GM23338 (cell line): ENCODE data around the gene CGNL1.

ENCODE experiments used
- CREB1 ChIP-seq: fragments of 250-450 bp; sonication (Bioruptor Pico); IDR thresholded peaks from 2 replicates; pipeline ENCODE4 v1.5.0; 2020; ENCODE audit warnings: low read depth, mild to moderate bottlenecking, moderate library complexity
- CTCF ChIP-seq, 2 experiments: fragments of 200-600 bp in 1 of 2; sonication (generic) in 1 of 2; conservative IDR thresholded peaks; 2 replicates each; pipeline versions ENCODE4 v1.5.1 to v1.6.1; 2016 to 2017; ENCODE audit warnings: antibody characterized with exemption in 2 of 2, low read depth in 2 of 2, mild to moderate bottlenecking in 2 of 2, moderate library complexity in 1 of 2
- ETS1 ChIP-seq: IDR thresholded peaks from 2 replicates; pipeline ENCODE4 v1.6.1; 2016; ENCODE audit warnings: antibody characterized with exemption
- EZH2 ChIP-seq: fragments of 200-600 bp; sonication (generic); IDR thresholded peaks from one replicate; pipeline ENCODE4 v1.8.0; 2017; ENCODE audit warnings: antibody characterized with exemption, mild to moderate bottlenecking, low read depth; ENCODE audit not compliant: unreplicated experiment
- EZH2phosphoT487 ChIP-seq: fragments of 200-600 bp; sonication (generic); IDR thresholded peaks from one replicate; pipeline ENCODE4 v1.8.1; 2018; ENCODE audit warnings: antibody characterized with exemption; ENCODE audit not compliant: unreplicated experiment
- JUNB ChIP-seq: IDR thresholded peaks from one replicate; pipeline ENCODE4 v1.6.1; 2016; ENCODE audit warnings: antibody characterized with exemption; ENCODE audit not compliant: unreplicated experiment
- NANOG ChIP-seq: IDR thresholded peaks from 2 replicates; pipeline ENCODE4 v1.6.1; 2016; ENCODE audit warnings: antibody characterized with exemption, borderline replicate concordance
- POLR2AphosphoS5 ChIP-seq: IDR thresholded peaks from 2 replicates; pipeline ENCODE4 v1.6.1; 2016; ENCODE audit warnings: antibody characterized with exemption, low read depth
- REST ChIP-seq: IDR thresholded peaks from one replicate; pipeline ENCODE4 v1.6.1; 2018; ENCODE audit warnings: antibody characterized with exemption; ENCODE audit not compliant: unreplicated experiment
- ZNF114 ChIP-seq: fragments of 250-450 bp; sonication (Bioruptor Pico); IDR thresholded peaks from 2 replicates; pipeline ENCODE4 v1.5.0; 2020; ENCODE audit warnings: mild to moderate bottlenecking, moderate library complexity

- TF ChIP-seq CTCF (conservative IDR thresholded peaks at IDR 0.05; ENCODE audit: low read depth in 2 of 2) (no peak), EZH2 (no peak), CREB1 (no peak), NANOG (no peak), JUNB (no peak), POLR2AphosphoS5 (no peak), EZH2phosphoT487 (no peak), REST (no peak), ETS1 (no peak), ZNF114 (no peak)
Measured at GRCh38 chr15:57586661-57587424, 210.5 kb downstream of the CGNL1 start.
